ENCODE data around the gene RLN3.
A peak's percentile ranks its signal among the peaks of the same experiment; 100 is the strongest.

The RLN3 gene

GRCh38 chr19:14027856-14028450, at the start of gene RLN3:
RLN3 (plus strand) TSS chr19:14028148; CDS start chr19:14028205, 57 bp downstream.
- DNase-seq (ENCODE audit: low read depth): no peak

- no peak for DNase-seq (ENCODE audit: low read depth)
Observed at GRCh38 chr19:13978351-13979243, 49.4 kb upstream of the RLN3 start.

GRCh38 chr19:13979244-13979615, 48.7 kb upstream of the RLN3 start:
- DNase-seq (ENCODE audit: low read depth): no peak

- DNase-seq (ENCODE audit: low read depth): no peak
Observed at GRCh38 chr19:13979686-13980085, 48.3 kb upstream of the RLN3 start.

- DNase-seq (ENCODE audit: low read depth): no peak
Observed at GRCh38 chr19:13980340-13980739, 47.6 kb upstream of the RLN3 start.

GRCh38 chr19:13981021-13981420, 46.9 kb upstream of the RLN3 start:
- no peak for DNase-seq (ENCODE audit: low read depth)

- DNase-seq (ENCODE audit: low read depth): no peak
Observed at GRCh38 chr19:13981467-13981866, 46.5 kb upstream of the RLN3 start.

GRCh38 chr19:13981988-13982501, 45.9 kb upstream of the RLN3 start:
- DNase-seq (ENCODE audit: low read depth): no peak

- no peak for DNase-seq (ENCODE audit: low read depth)
Observed at GRCh38 chr19:13982773-13983172, 45.2 kb upstream of the RLN3 start.

- no peak for DNase-seq (ENCODE audit: low read depth)
Observed at GRCh38 chr19:13983213-13983889, 44.6 kb upstream of the RLN3 start.

GRCh38 chr19:13984186-13984585, 43.8 kb upstream of the RLN3 start:
- DNase-seq (ENCODE audit: low read depth): no peak

- DNase-seq (ENCODE audit: low read depth): no peak
Observed at GRCh38 chr19:13984875-13985741, 42.8 kb upstream of the RLN3 start.

- peak; percentile 16 for DNase-seq (ENCODE audit: low read depth)
Observed at GRCh38 chr19:13985771-13986347, 42.1 kb upstream of the RLN3 start.

- peak; percentile 96 for DNase-seq (ENCODE audit: low read depth)
Observed at GRCh38 chr19:13986348-13986904, 41.5 kb upstream of the RLN3 start.

GRCh38 chr19:13987101-13987890, 40.7 kb upstream of the RLN3 start:
- no peak for DNase-seq (ENCODE audit: low read depth)

GRCh38 chr19:13989487-13989886, 38.5 kb upstream of the RLN3 start:
- DNase-seq (ENCODE audit: low read depth): no peak

- no peak for DNase-seq (ENCODE audit: low read depth)
Observed at GRCh38 chr19:13990085-13990484, 37.9 kb upstream of the RLN3 start.

- no peak for DNase-seq (ENCODE audit: low read depth)
Observed at GRCh38 chr19:13992025-13992424, 35.9 kb upstream of the RLN3 start.

- DNase-seq (ENCODE audit: low read depth): no peak
Observed at GRCh38 chr19:13993590-13994300, 34.2 kb upstream of the RLN3 start.
